Uterus (tissue), 2 donors: ENCODE data around the gene SNX9.

Experiments
- POLR2A ChIP-seq, 2 donors: fragments of 450-650 bp; IDR thresholded peaks; one replicate each; pipeline ENCODE4 v1.6.1; 2016; ENCODE audit warnings: antibody characterized with exemption in 2 of 2, mild to moderate bottlenecking in 1 of 2, moderate library complexity in 1 of 2
- TF ChIP-seq, protein P1 (sequence below), 4 experiments: fragments of 200-600 bp in 2 of 4; fragments of 450-650 bp in 2 of 4; sonication (generic) in 2 of 4; IDR thresholded peaks; one replicate each; pipeline ENCODE4 v1.5.1; 2016 to 2019; ENCODE audit warnings: antibody characterized with exemption in 4 of 4, mild to moderate bottlenecking in 2 of 4, moderate library complexity in 1 of 4

DNA sequence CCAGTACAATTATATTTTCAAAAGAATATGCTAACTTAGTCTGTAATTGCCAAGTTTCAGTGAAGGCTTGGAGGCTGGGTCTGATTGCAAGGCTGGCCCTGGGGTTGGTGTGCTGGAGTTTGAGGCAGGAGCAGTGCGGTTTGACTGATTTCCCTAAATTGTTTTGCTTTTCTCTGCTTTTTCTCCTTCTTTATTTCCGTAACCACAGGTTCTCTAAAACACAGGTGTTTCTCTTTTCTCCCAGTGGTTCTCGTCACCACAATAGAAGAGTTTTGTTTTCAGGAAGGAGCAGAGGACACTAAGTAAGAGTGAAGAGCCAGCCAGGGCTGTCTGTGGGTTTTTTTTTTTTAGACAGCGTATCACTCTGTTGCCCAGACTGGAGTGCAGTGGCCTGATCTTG is 8.2 kb upstream of the SNX9 start:
- no peak for TF ChIP-seq POLR2A (IDR thresholded peaks at IDR 0.05)
- TF ChIP-seq, protein P1, sequence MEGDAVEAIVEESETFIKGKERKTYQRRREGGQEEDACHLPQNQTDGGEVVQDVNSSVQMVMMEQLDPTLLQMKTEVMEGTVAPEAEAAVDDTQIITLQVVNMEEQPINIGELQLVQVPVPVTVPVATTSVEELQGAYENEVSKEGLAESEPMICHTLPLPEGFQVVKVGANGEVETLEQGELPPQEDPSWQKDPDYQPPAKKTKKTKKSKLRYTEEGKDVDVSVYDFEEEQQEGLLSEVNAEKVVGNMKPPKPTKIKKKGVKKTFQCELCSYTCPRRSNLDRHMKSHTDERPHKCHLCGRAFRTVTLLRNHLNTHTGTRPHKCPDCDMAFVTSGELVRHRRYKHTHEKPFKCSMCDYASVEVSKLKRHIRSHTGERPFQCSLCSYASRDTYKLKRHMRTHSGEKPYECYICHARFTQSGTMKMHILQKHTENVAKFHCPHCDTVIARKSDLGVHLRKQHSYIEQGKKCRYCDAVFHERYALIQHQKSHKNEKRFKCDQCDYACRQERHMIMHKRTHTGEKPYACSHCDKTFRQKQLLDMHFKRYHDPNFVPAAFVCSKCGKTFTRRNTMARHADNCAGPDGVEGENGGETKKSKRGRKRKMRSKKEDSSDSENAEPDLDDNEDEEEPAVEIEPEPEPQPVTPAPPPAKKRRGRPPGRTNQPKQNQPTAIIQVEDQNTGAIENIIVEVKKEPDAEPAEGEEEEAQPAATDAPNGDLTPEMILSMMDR (IDR thresholded peaks at IDR 0.05) = no peak
